Fibroblast of skin of right quadriceps (primary cell): ENCODE data around the gene RIMBP3C.
A peak's percentile ranks its signal among the peaks of the same experiment; 100 is the strongest.
"Not testable (repeated sequence)": the region's sequence is repeated elsewhere in the genome, so short reads cannot be mapped to it uniquely, and the experiment has no call there.

Experiments
- DNase-seq: peaks from one replicate; pipeline ENCODE4 v3.0.0-alpha.2; 2013

RIMBP3C gene

GRCh38 chr22:21551361-21551760 lies at the start of gene RIMBP3C:
Gene RIMBP3C, minus strand, starts transcription at chr22:21551461. Its CDS starts 485 bp downstream, at chr22:21550976.
- not testable (repeated sequence) for DNase-seq

- no peak for DNase-seq
Measured at GRCh38 chr22:21599053-21599893, 48.0 kb upstream of the RIMBP3C start.

- DNase-seq, result no peak
Measured at GRCh38 chr22:21598302-21598701, 47.0 kb upstream of the RIMBP3C start.

- not testable (repeated sequence) for DNase-seq
Measured at GRCh38 chr22:21596356-21597135, 45.3 kb upstream of the RIMBP3C start.

GRCh38 chr22:21594865-21595452 lies 43.7 kb upstream of the RIMBP3C start:
- DNase-seq, result no peak

GRCh38 chr22:21593406-21594232 lies 42.4 kb upstream of the RIMBP3C start:
- DNase-seq, result no peak

GRCh38 chr22:21592422-21592821 lies 41.2 kb upstream of the RIMBP3C start:
- no peak for DNase-seq

GRCh38 chr22:21591695-21592094 lies 40.4 kb upstream of the RIMBP3C start:
- DNase-seq, result no peak

- no peak for DNase-seq
Measured at GRCh38 chr22:21590809-21591641, 39.8 kb upstream of the RIMBP3C start.

- no peak for DNase-seq
Measured at GRCh38 chr22:21589396-21589795, 38.1 kb upstream of the RIMBP3C start.

GRCh38 chr22:21587803-21588611 lies 36.7 kb upstream of the RIMBP3C start:
- DNase-seq, result peak; percentile 9

- no peak for DNase-seq
Measured at GRCh38 chr22:21585389-21585788, 34.1 kb upstream of the RIMBP3C start.

GRCh38 chr22:21582801-21583740 lies 31.8 kb upstream of the RIMBP3C start:
- no peak for DNase-seq

- DNase-seq, result not testable (repeated sequence)
Measured at GRCh38 chr22:21581009-21581713, 29.9 kb upstream of the RIMBP3C start.

- DNase-seq, result not testable (repeated sequence)
Measured at GRCh38 chr22:21580623-21581007, 29.4 kb upstream of the RIMBP3C start.

- DNase-seq, result no peak
Measured at GRCh38 chr22:21579474-21579851, 28.2 kb upstream of the RIMBP3C start.

GRCh38 chr22:21573750-21574494 lies 22.7 kb upstream of the RIMBP3C start:
- DNase-seq, result no peak

- DNase-seq, result no peak
Measured at GRCh38 chr22:21573293-21573734, 22.1 kb upstream of the RIMBP3C start.
